Measurements from ENCODE around the gene EPHB2.

GRCh38 chr1:22955146-22955545 is 244.5 kb downstream of the EPHB2 start:
- TF ChIP-seq, protein P1, sequence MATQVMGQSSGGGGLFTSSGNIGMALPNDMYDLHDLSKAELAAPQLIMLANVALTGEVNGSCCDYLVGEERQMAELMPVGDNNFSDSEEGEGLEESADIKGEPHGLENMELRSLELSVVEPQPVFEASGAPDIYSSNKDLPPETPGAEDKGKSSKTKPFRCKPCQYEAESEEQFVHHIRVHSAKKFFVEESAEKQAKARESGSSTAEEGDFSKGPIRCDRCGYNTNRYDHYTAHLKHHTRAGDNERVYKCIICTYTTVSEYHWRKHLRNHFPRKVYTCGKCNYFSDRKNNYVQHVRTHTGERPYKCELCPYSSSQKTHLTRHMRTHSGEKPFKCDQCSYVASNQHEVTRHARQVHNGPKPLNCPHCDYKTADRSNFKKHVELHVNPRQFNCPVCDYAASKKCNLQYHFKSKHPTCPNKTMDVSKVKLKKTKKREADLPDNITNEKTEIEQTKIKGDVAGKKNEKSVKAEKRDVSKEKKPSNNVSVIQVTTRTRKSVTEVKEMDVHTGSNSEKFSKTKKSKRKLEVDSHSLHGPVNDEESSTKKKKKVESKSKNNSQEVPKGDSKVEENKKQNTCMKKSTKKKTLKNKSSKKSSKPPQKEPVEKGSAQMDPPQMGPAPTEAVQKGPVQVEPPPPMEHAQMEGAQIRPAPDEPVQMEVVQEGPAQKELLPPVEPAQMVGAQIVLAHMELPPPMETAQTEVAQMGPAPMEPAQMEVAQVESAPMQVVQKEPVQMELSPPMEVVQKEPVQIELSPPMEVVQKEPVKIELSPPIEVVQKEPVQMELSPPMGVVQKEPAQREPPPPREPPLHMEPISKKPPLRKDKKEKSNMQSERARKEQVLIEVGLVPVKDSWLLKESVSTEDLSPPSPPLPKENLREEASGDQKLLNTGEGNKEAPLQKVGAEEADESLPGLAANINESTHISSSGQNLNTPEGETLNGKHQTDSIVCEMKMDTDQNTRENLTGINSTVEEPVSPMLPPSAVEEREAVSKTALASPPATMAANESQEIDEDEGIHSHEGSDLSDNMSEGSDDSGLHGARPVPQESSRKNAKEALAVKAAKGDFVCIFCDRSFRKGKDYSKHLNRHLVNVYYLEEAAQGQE (IDR thresholded peaks at IDR 0.05; ENCODE audit: borderline replicate concordance), result no peak
- TF ChIP-seq CTCF (IDR thresholded peaks at IDR 0.05; ENCODE audit: poor library complexity, severe bottlenecking), result no peak
